Gastrocnemius medialis (tissue), 4 donors: ENCODE results near the gene CALD1.

Experiments
- CTCF ChIP-seq, 5 experiments: fragments of 450-650 bp in 3 of 5; fragments of 200-600 bp in 2 of 5; sonication (generic) in 2 of 5; IDR thresholded peaks in 4 of 5; conservative IDR thresholded peaks in 1 of 5; 1 replicate in 4 of 5; 2 replicates in 1 of 5; pipeline ENCODE4 v1.5.1; 2016 to 2019; ENCODE audit warnings: antibody characterized with exemption in 5 of 5, mild to moderate bottlenecking in 3 of 5, moderate library complexity in 3 of 5
- POLR2A ChIP-seq, 2 donors: fragments of 450-650 bp; IDR thresholded peaks; one replicate each; pipeline ENCODE4 v1.6.1; 2017; ENCODE audit warnings: antibody characterized with exemption in 2 of 2, mild to moderate bottlenecking in 2 of 2, moderate library complexity in 2 of 2

GRCh38 chr7:134770676-134771075 lies 8.8 kb upstream of the CALD1 start:
- no peak for TF ChIP-seq CTCF (IDR thresholded peaks at IDR 0.05 in 4 of 5, conservative IDR thresholded peaks at IDR 0.05 in 1 of 5)
- no peak for TF ChIP-seq POLR2A (IDR thresholded peaks at IDR 0.05)
